ENCODE results near the gene MRPL4.

The MRPL4 gene

DNA sequence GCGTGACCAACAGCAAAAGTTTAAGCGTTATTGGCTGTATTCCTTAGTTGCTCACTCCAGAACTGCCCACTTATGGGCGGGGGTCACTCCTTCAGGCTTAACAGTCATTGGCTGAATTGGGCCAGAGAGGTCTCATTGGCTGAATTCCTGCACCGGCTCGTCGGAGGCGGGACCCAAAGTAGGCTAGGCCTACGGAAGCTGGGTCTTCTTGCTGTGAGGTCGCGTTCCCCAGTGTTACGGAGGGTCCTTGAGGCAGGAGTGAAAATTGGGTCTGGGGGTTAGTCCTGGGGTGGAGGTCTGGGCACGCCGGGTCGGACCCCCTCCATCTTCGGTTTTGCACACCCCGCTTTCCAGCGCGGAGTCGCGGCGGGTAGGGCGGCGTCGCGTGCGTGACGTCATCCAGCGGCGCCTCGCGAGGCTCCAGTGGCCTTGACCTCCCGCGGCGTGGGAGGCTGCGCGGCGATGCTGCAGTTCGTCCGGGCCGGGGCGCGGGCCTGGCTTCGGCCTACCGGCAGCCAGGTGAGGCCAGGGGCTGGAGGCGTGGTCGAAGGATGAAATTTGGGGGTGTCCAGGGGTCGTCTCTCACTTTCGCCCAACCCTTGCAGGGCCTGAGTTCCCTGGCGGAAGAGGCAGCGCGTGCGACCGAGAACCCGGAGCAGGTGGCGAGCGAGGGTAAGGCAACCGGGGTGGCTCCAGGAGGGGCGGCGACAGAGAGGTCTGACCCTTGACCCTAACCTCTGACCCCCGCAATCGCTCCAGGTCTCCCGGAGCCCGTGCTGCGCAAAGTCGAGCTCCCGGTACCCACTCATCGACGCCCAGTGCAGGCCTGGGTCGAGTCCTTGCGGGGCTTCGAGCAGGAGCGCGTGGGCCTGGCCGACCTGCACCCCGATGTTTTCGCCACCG lies at the start of gene MRPL4:
MRPL4 (plus strand) TSS at position 423 of the 903 bp plus-strand sequence; CDS start at position 463, 40 bp downstream.
- DNase-seq = peak; percentile 89

DNA sequence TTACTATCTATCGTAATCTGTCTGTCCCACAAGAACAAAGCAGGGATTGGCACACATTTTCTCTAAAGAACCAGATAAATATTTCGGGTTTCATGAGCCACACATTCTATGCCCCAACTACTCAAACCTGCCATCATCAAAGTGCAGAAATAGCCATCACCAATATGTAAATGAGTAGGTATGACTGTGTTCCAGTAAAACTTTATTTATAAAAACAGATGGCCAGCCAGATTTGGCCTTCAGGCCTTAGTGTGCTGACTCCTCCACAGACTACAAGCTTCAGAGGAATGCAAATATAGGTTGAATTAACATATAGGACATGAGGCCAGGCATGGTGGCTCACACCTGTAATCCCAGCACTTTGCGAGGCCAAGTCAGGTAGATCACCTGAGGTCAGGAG lies 48.3 kb upstream of the MRPL4 start:
- no peak for DNase-seq

DNA sequence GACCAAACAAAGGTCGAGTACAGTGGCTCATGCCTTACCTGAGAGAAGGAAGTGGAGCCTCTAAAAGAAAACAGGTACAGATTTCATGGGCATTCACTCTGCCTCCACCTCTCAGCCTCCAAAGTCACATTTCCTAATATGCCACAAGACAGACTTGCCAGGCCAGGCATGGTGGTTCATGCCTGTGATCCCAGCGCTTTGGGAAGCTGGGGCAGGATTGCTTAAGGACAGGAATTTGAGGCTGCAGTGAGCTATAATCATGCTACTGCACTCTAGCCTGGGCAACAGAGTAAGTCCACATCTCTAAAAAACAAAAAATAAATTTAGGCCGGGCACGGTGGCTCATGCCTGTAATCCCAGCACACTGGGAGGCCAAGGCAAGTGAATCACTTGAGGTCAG lies 46.4 kb upstream of the MRPL4 start:
- DNase-seq = no peak

DNA sequence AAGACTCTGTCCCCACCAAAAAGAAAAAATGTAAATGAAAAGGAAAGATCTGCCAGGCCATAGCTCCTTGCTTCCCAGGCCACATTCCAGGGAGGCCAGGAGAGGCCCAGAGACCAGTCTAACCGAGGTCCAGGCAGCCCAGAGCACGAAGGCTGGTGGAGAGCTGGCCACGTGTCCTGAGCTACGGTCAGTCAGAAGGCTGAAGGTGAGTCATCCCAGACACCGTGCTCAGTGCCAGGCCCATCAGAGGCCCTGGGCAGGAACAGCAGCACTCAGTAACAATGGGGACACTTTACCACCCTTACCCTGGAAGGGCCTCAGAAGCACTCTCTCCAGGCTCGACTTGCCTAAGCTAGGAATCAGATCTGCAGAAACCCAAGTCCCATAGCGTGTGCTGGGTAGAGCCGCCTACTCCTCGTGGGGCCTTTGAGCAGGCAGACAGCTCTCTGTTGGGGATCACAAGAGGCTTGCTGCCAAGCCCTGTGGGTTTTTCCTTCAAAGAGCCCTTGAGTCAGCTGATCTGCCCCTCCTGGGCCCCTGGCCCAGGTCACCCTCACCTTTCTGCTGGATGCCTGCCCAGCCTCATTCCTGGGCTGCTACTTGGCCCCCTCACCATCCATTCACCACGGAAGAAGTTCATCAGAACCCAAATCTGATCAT lies 45.7 kb upstream of the MRPL4 start:
- DNase-seq = no peak

DNA sequence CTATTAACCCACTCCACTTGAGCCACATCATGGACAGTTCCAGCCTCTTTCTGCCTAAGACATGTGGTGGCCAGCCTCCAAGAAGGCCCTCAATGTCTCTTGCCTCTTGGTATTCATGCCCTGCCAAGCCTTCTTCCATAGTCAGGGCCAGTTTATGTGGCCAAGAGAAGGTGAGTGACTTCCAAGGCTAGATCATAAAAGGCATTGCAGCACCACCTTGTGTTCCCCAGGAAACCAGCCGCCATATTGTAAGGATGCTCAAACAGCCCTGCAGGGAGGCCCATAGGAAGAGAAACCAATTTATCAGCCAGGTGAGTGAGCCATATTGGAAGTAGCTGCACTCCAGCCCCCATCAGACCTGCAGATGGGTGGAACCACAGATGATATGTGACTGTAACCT lies 45.0 kb upstream of the MRPL4 start:
- no peak for DNase-seq

DNA sequence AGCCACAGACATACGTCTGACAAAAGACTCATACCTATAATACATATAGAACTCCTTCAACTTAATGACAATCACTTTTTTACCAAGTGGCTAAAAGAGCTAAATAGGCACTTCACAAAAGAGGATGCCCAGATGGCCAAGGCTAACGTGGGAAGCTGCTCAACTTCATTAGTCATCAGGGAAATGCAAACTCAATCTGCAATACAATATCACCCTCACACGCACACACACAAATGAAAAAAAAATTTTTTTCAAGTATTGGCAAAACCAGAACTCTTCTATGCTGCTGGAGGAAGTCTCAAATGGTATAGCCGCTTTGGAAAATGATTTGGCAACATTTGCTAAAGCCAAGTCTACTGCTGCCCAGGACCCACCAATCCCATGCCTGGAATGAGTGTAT lies 42.7 kb upstream of the MRPL4 start:
- DNase-seq = no peak

DNA sequence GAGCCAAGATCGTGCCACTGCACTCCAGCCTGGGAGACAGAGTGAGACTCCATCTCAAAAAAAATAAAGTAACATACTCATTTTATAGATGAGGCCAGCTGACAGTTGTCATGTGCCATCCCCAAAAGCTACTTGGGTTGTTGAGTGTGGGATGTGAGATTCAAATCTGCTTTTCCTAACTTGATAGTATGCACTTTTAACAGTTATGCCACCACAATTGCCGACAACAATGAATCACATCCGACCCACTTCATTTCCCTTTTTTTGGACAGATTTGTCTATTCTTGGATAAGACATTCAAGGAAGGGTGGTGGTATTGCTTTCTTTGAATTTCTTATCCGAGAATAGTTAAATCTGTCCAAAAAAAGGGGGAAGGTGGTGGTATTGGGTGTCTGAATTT lies 41.0 kb upstream of the MRPL4 start:
- no peak for DNase-seq

DNA sequence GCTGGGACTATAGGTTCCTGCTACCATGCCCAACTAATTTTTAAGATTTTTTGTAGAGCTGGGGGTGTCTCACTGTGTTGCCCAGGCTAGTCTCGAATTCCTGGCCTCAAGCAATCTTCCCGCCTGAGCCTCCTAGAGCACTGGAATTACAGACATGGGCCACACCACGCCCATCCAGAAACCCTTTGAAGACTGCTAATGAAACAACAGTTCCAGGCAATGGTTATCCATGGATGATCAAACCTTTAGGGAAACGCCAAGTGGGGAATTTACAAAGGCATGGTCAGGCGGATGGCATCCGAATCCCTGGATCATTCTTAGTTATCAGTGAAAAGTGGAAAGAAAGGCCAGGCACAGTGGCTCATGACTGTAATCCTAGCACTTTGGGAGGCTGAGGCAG lies 40.3 kb upstream of the MRPL4 start:
- no peak for DNase-seq

DNA sequence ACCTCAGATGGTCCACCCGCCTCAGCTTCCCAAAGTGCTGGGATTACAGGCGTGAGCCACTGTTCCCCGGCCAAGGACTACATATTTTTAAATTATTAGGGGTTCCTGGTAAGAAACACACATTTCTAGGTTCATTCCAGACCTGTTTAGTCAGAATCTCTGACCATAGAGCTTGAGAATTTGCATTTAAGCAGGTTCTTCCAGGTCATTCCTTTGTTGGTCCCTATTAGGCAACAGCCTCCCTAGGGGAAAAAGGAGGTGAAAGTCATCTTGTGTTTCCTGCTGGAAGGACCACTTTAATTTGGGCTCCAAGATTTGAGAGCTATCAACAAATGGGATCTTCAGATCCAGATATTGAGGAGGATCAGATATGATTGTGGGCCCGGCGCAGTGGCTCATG lies 37.2 kb upstream of the MRPL4 start:
- no peak for DNase-seq

DNA sequence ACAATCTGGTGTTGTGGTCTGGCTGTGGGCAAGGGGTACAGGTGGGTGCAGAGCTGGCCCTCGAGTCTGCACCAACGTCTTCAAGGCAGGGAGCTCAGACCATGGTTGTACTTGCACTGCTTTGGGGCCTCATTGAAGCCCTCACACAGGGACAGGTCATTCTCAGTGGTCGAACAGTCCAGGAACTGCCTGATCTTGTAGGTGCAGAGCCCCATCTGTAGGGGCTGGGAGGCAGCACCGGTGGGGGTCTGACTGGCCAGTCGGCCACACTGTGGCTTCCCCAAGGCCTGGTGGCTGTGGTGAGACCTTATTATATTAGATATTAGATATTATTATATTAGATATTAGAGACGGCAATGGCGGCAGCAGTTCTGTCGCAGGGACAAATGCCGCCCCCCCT lies 34.9 kb upstream of the MRPL4 start:
- no peak for DNase-seq

DNA sequence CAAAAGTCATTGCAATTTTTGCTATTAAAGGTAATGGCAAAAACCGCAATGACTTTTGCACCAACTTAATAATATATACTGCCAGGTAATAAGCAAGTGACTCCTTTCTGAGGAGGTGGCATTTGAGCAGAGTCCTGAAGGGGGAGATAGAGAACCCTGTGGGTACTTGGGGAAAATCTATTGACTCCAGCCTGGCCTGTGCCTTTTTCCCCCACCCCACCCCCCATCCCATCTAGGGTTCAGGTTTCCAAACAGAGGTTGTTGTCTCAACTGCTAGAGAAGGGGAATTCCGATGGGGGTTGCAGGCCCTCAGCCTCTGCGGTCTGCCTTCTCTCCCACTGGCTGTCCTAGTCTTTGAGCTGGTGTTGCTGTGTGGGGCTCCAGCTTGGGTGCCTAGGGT lies 32.3 kb upstream of the MRPL4 start:
- DNase-seq = peak; percentile 50

DNA sequence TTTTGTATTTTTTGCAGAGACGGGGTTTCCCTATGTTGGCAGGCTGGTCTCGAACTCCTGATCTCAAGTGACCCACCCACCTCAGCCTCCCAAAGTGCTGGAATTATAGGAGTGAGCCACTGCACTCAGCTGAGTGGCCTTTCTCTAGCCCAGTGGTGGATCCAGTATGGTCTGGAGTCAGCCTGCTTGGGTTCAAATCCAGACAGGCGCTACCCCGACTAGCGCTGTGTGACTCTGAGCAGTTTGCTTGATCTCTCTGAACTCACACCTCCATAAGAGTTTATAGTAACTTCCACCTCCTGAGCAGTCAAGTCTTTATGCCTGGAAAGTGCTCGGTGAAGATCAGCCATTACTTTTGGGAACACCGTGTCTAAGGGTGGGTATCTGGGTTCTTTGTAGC lies 31.3 kb upstream of the MRPL4 start:
- no peak for DNase-seq

DNA sequence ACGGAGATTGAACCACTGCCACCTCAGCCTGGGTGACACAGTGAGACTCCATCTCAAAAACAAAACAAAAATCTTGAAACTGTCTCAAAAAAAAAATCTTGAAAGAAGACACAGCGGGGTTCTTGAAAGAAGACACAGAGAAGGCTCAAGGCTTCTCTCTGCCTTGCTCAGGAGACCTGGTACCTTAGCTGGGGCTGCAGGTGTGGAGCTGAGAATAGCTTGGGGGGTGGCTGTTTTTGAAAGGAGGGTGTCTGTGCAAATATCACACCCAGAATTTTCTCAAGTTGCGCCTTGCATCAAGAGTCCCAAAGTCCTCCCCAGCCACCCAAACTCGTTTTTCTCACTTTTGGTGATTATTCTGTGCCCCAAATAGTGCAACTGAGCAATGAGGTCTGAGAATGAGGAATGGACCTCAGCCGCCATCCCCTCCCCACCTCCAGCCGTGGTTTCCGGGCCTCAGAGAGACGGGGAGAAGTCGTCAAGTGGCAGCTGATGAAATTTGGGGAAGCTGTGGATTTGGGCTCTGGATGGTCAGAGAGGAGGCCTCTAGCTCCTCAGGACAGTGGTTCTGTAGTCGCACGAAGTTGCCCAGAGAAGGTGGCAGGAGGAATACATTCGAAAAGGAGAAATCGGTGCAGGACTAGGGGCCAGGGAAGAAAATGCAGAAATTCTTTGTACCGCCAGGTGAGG lies 29.7 kb upstream of the MRPL4 start:
- no peak for DNase-seq

DNA sequence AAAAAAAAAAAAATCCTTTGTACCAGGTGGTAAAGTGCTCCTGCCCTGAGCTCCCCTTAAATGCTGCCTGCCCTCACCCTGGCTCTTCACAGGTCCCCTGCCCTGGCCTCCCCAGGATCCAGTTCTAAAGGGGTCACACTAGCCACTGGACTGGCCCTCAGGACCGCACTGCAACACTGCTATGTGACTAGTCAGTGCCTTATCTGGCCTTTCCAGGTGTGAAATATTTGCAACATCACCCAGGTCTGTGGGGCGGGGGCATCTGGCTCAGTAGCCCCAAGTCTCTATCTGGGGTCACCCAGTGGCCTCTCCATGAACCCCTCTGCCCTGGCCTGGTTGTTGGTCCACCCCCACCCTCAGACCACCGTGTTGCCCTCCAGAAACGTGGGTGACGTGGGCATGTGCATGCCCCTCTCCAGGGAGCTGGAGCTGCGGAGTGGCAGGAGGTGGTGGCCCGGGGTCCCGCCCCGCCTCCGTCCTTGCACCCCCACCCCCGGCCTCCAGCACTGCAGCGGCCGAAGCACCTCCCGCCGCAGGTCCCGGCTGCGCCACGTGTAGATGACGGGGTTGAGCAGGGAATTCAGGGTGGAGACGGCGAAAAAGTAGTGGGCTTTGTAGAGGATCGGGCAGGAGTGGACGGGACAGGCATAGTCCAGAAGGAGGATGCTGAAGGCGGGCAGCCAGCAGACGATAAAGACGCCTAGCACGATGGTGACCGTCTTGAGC lies 28.4 kb upstream of the MRPL4 start:
- no peak for DNase-seq

DNA sequence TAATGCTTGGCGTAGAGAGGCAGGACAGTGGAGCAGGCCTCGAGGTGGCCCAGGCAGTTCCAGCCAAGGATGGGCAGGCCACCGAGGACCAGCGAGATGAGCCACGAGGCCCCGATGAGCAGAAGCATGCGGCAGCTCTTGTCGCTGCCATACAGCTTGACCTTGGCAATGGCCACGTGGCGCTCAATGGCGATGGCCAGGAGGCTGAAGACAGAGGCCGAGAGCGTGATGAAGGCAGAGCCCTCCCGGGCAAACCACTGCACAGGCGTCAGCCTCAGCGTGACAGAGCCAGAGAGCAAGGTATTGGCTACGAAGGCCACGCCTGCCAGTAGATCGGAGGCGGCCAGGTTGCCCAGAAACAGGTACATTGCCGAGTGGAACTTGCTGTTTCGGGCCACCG lies 27.7 kb upstream of the MRPL4 start:
- no peak for DNase-seq

DNA sequence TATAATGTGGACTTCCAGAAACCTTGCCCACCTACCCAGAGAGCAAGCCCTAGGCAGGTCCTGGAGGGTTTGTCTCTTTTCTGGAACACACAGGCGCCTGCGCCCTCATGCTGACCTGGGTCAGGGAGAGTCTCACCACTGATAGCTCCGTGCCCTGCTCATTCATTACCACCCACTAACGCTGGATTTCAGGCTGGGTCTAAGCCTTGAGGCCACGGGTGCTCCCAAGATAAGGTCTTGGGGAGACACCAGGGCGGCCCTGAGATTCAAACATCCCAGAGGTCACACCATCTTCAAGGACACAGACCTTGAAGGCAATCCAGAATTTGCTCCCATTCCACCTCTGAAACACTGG lies 26.0 kb upstream of the MRPL4 start:
- DNase-seq = no peak

DNA sequence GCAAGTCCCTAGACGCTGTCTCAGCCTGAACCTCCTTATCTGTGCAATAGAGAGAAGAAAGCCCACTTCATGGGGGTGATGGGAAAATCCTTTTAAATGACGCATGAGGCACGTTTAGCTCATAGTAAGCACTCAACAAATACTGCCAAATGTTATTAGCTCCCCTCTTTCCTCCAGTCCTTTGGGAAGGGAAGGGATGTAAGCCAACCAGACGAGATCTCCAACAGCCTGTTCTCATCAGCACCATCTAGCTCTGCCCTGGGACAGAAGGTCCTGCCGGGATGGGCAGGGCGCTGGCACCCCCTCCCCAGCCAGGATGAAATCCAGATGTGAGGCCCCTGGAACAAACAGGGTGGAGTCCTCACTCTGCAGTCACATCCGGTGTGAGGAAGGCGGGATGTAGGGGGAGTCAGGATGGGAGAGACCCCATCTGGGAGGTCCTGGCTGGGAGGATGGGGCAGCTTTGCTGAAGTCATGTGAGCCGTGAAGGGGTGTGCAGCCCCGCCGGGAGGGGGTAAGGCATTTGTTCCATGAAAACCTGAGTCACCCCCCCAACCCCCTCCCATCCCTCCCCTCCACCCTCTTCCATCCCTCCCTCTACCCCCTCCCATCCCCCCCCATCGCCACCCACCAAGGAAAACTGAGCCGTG lies 25.5 kb upstream of the MRPL4 start:
- no peak for DNase-seq

DNA sequence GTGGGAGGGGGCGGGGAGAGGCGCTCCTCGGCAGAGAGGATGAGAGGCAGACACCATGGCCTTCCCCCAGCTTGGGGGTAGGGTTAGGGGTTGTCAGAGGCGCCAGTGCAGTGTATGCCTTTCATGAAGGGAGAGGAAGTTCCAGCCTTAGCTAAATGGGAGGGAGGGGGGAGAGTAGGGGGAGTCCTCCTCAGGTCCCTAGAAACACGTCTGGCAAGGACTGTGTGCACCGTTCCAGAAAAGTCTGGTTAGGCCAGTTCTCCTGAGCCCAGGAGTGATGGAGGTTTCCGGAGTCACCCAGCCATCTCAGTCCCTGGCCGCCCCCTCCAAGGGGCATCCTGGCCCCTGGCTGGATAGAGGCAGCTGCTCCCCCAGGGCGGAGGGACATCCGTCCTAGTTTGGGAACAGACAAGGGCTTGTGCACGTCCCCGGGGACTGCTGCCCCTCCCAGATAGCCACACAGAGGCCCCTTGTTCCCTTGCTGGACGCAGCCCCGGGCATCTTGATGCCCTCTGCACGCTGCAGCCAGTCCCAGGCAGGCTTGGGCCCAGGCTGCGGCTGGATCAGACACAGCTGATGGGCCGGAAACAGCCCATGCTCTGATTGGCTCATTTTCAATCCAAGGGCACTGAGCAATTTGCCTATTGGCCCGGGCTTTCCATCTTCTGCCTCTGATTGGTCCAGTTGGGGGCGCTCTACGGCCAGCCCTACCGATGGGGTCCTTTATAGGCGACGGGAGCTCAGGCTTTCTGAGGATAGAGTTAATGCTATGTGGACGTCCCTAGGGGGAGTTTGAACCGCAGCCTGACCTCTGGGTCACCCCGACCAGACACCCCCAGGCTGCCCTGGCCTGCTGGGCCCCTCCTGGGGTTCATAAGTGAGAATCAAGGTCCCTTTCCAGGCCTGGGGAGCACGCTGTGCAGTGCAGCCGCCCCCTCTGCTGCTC lies 24.7 kb upstream of the MRPL4 start:
- no peak for DNase-seq

DNA sequence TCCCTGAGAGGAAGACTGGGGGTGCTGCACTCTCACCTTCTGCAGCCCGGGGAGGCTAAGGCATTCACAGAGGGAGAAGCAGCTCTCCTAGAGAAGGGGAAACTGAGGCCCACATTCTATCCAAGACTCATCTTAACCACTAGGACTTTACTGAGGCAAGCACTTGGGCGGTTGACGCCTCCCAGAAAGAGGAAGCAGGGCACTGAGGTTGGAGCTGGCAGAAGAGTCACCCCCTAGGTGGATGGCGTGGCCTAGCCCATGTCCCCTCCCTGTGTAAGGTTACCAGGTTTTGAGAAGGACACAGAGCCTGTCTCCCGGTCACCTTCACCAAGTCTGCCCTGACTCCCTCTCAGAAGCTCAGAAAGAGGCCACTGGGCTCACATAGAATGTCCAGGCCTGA lies 23.6 kb upstream of the MRPL4 start:
- no peak for DNase-seq

DNA sequence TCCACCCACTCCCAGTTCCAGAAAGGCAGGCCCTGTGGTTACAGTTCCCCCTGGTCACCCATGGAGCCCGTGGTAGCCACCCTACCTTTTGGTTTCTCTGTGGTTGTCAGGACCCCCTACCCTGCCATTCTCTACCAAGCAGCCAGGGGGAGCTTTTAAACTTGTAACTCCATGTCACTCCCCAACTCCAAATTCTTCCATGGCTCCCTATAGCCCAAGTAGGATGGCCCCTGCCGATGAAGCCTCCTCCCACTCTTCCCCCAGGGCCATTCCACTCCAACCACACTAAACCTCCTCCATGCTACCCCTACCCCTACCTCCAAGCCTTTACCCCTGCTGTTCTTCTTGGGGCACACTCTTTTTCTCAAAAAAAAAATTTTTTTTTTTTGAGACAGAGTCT lies 23.1 kb upstream of the MRPL4 start:
- DNase-seq = no peak

DNA sequence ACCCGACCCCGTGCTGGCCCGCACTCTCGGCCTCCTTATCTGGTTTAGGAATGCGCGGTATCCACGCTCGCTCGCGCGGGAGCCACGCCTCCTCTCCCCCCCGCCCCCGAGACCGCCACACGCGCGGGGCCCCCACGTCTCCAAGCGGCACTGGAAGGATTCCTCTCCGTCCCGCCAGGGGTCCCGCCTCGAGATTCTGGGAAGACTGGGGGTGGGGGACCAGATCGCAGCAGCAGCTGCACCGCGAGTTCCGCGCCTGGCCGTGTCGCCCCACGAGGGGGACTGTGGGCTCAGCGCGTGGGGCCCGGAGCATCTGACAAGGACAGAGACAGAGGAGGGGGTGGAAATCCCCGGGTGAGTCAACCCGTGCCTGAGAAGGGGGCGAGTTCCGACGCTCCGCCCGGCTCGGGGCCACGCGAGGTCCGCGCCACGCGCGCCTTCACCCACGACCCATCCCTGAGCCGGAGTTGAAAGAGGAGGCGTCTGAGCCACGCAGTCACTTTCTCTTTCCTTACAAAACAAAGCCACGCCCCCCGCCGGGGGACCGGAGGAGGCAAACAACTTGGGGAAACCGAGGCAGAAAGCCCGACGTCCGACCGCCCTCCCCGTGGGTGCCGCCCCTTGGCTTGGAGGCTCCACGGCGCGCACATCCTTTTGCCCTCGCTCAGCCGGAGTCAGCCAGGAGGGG lies 21.7 kb upstream of the MRPL4 start:
- no peak for DNase-seq
